IPS-11a (cell line): Measurements from ENCODE around the gene SIMC1.
"Not testable (repeated sequence)": the region's sequence is repeated elsewhere in the genome, so short reads cannot be mapped to it uniquely, and the experiment has no call there.

Source experiments
- H3K4me3 ChIP-seq: one replicate; pipeline ENCODE4 v1.5.1; 2013; ENCODE audit warnings: low read depth, low read length, control low read depth

SIMC1 gene

DNA sequence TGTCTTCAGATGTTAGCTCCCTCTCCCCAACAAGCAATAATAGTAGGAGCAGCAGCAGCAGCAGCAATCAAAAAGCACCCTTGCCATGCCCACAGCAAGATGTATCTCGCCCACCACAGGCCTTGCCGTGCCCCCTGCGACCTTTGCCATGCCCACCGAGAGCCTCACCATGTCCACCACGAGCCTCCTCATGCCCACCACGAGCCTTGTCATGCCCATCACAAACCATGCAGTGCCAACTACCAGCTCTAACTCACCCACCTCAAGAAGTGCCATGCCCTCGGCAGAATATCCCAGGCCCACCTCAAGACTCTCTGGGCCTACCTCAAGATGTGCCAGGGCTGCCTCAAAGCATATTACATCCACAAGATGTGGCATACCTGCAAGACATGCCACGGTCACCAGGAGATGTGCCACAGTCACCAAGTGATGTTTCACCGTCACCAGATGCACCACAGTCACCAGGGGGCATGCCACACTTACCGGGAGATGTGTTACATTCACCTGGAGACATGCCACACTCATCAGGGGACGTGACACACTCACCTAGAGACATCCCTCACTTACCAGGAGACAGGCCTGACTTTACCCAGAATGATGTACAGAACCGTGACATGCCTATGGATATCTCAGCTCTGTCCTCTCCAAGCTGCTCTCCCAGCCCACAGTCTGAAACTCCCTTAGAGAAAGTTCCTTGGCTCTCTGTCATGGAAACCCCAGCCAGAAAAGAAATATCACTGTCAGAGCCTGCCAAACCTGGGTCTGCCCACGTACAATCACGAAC is 52.0 kb downstream of the SIMC1 start:
- H3K4me3 ChIP-seq = not testable (repeated sequence)

GRCh38 chr5:176305356-176305755 is 67.1 kb downstream of the SIMC1 start:
- not testable (repeated sequence) for H3K4me3 ChIP-seq

- no peak overlapping the region for H3K4me3 ChIP-seq
Measured at GRCh38 chr5:176317534-176318374, 79.5 kb downstream of the SIMC1 start.

- H3K4me3 ChIP-seq = no peak overlapping the region
Measured at GRCh38 chr5:176319827-176320554, 81.8 kb downstream of the SIMC1 start.

GRCh38 chr5:176320577-176320976 is 82.4 kb downstream of the SIMC1 start:
- H3K4me3 ChIP-seq = no peak overlapping the region

DNA sequence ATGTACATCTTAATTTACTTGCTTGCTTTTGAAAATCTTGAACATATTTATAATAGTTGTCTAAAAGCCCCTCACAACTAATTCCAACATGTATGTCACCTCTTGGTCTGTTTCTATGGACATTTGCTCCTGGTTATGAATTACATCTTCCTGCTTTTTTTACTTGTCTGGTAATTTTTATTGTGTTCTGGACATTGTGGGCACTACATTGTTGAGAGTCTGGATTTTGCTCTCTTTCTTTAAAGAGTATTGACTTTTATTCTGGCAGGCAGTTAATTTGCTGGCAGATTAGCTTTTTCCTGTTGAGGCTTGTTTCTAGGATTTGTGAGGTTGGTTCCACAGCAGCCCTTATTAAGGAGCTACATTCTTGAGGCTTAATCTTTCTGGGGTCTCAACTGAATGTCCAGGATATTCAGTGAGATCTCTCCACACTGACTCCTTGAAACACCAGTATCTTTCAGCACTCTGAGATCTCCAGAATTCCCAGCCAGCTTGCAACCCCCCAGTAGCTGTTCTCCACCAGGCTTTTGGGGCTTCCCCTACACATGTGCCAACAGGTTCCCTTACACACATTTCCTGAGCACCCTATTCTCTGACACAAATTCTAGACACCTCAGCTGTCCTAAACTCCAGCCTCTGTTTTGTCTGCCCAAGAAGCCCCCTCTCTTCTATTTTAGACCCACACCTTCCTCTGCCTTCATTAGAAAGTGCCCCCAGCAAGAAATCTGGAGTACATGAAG is 96.0 kb downstream of the SIMC1 start:
- H3K4me3 ChIP-seq = no peak overlapping the region

DNA sequence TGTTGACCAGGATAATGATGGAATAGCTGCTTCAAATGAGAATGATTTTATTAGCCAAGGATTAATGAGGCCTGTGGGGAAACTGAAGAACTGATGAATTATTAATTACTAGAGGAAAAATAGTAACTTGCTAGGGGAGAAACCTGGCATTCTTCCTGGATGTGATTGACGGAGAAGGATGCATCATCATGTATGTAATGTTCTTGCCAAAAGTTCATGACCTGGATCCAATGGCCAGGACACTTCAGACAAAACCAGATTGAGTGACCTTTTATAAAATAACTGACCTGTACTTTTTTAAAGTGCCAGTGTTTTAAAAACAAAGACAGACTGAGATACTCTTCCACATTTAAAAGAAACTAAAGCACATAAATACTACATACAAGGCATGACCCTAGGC is 99.7 kb downstream of the SIMC1 start:
- no peak overlapping the region for H3K4me3 ChIP-seq

- H3K4me3 ChIP-seq = no peak overlapping the region
Measured at GRCh38 chr5:176339304-176339703, 101.1 kb downstream of the SIMC1 start.

GRCh38 chr5:176341325-176342157 is 103.3 kb downstream of the SIMC1 start:
- no peak overlapping the region for H3K4me3 ChIP-seq

- no peak overlapping the region for H3K4me3 ChIP-seq
Measured at GRCh38 chr5:176342158-176342483, 103.9 kb downstream of the SIMC1 start.

GRCh38 chr5:176342766-176343458 is 104.7 kb downstream of the SIMC1 start:
- H3K4me3 ChIP-seq = no peak overlapping the region

DNA sequence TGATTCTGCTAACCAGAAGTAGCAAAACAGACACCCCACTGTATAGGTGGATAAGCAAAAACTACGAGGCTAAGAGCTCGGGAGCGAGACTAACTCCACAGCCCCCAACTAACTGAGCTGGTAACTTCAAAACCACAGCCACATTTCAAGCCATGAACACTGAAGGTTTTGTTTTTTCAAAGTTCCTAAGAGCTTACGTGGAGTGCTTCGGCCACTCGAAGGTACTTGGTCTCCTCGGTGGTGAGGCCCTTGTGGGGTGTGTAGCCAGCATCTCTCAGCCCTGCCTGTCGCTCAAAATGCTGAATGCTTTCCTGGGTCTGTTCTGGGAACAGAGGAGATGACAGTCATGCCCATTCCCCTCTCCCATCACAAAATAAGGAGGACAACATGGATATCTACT is 112.2 kb downstream of the SIMC1 start:
- no peak overlapping the region for H3K4me3 ChIP-seq

DNA sequence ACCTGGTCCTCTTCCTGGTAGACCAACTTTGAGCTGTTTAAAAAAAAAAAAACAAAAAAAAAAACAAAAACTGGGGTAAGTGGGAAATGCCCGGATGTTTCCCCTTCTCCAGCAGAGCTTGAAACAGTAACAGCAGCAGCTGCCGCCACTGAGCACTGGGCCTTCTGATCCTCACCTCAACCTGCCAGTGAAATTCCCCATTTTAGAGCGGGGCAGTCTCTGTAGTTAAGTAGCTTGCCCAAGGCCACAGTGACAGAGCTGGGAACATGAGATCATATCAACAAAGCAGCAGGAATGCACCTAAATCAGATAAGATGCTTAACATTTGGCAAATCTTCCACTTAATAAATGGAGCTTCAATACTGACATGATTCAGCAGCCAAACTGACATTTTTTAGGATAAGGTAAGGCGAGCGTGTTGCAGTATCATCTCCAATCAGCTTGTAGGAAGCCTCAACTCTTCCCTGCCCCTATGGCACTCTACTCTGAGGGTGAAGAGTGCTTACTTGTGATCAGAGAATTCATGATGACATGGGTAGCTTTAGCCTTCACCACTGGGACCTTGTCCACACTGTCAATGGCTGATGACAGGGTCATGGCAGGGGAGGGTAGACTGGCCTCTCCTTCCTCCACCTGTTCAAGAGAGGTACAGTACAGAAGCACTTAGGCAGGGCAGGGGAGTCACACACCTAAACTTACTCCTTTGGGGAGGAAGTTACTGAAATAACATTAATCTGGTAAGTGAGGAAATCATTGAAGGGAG is 114.1 kb downstream of the SIMC1 start:
- H3K4me3 ChIP-seq = no peak overlapping the region

DNA sequence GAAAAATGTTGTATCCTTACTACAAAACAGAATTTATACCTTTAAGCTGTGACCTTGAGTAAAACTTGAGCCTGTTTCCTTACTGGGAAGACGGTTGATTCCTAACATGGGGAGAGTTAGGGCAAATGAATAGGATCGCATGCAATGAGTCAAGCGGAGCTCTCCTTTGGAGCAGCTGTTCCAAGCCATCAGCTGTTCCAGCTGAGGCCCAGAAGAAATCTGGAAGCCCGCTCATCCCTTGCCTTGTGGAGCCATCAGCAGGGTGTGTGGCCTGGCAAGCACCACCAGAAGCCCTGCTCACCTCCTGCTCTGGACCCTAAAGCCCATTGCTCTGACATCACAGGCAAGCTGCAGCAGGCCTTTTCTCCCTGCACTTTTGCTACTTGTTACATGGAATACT is 115.3 kb downstream of the SIMC1 start:
- H3K4me3 ChIP-seq = no peak overlapping the region

GRCh38 chr5:176355400-176356178 is 117.4 kb downstream of the SIMC1 start:
- no peak overlapping the region for H3K4me3 ChIP-seq

GRCh38 chr5:176356179-176356566 is 117.9 kb downstream of the SIMC1 start:
- H3K4me3 ChIP-seq = no peak overlapping the region

DNA sequence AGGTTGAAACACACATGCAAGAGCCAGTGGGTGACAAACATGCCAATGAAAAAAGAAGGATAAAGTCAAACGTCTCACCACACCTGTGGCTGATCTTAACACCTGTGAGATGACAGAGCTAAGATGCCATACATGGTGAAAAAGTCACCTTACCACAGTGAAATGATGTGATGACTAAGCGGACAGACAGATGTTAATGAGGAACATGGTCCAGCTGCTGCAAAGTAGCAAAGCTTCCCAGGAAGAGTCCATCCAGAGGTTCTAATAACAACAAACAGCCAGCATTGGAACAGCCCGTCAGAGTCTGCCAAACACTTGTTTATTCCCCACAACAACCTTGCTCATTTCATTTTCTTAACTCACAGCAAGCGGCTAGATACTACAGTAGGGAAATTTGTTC is 121.4 kb downstream of the SIMC1 start:
- H3K4me3 ChIP-seq = no peak overlapping the region

- H3K4me3 ChIP-seq = peak overlapping the region; percentile 91
Measured at GRCh38 chr5:176360894-176361436, 122.7 kb downstream of the SIMC1 start.
